H1 (cell line): ENCODE results near the gene PKMYT1. TPM values are rescaled to one million over a fixed set of nuclear protein-coding genes. Genes with fewer than 3 reads are reported as not detected.

Experiments used
- ASH2L ChIP-seq: fragments of 200-600, 300-600 bp; sonication (generic); IDR thresholded peaks from one replicate; pipeline ENCODE4 v1.7.1; 2017; ENCODE audit warnings: low read length
- BCL11A ChIP-seq, 2 experiments: IDR thresholded peaks; one replicate each; pipeline ENCODE4 v1.6.1; 2011; ENCODE audit warnings: low read depth in 2 of 2, low read length in 2 of 2, mild to moderate bottlenecking in 2 of 2
- CEBPB ChIP-seq: IDR thresholded peaks from 2 replicates; pipeline ENCODE4 v1.6.1; 2012; ENCODE audit warnings: low read depth, low read length
- EGR1 ChIP-seq: IDR thresholded peaks from 2 replicates; pipeline ENCODE4 v1.6.1; 2011; ENCODE audit warnings: low read depth, low read length, borderline replicate concordance
- GABPA ChIP-seq: IDR thresholded peaks from 2 replicates; pipeline ENCODE4 v1.6.1; 2011; ENCODE audit warnings: mild to moderate bottlenecking, low read length, moderate library complexity, borderline replicate concordance; ENCODE audit not compliant: insufficient read depth
- GTF2F1 ChIP-seq: IDR thresholded peaks from 2 replicates; pipeline ENCODE4 v1.6.1; 2012; ENCODE audit warnings: low read depth, low read length, improper control_type of control experiment, borderline replicate concordance
- HDAC6 ChIP-seq: IDR thresholded peaks from one replicate; pipeline ENCODE4 v1.7.1; 2012; ENCODE audit warnings: low read depth, mild to moderate bottlenecking, inconsistent platforms, low read length, moderate library complexity
- JUND ChIP-seq: IDR thresholded peaks from 2 replicates; pipeline ENCODE4 v1.6.1; 2011; ENCODE audit warnings: mild to moderate bottlenecking, improper control_type of control experiment, low read length
- KDM5A ChIP-seq: fragments of 200-600 bp; IDR thresholded peaks from 2 replicates; pipeline ENCODE4 v1.7.1; 2012; ENCODE audit warnings: mild to moderate bottlenecking, low read length, inconsistent platforms, mixed read lengths
- MAFK ChIP-seq: IDR thresholded peaks from 2 replicates; pipeline ENCODE4 v1.6.1; 2012; ENCODE audit warnings: low read depth, mild to moderate bottlenecking, improper control_type of control experiment, low read length
- RAD21 ChIP-seq, 2 experiments: IDR thresholded peaks in 1 of 2; conservative IDR thresholded peaks in 1 of 2; 2 replicates each; pipeline ENCODE4 v1.6.1; 2011; ENCODE audit warnings: low read depth in 2 of 2, low read length in 2 of 2, improper control_type of control experiment in 1 of 2, inconsistent platforms in 1 of 2, mild to moderate bottlenecking in 1 of 2, moderate library complexity in 1 of 2
- RFX5 ChIP-seq: IDR thresholded peaks from 2 replicates; pipeline ENCODE4 v1.6.1; 2011; ENCODE audit warnings: low read depth, low read length, improper control_type of control experiment, borderline replicate concordance
- RXRA ChIP-seq: IDR thresholded peaks from 2 replicates; pipeline ENCODE4 v1.6.1; 2011; ENCODE audit warnings: low read depth, mild to moderate bottlenecking, low read length, moderate library complexity; ENCODE audit not compliant: insufficient read depth
- SAP30 ChIP-seq: fragments of 300-600 bp; sonication (generic); IDR thresholded peaks from 2 replicates; pipeline ENCODE4 v1.7.1; 2012; ENCODE audit warnings: low read length, moderate library complexity, mild to moderate bottlenecking, inconsistent platforms; ENCODE audit not compliant: insufficient read depth, insufficient replicate concordance
- SIRT6 ChIP-seq: IDR thresholded peaks from one replicate; pipeline ENCODE4 v1.7.1; 2012; ENCODE audit warnings: low read length, inconsistent platforms
- SIX5 ChIP-seq: IDR thresholded peaks from 2 replicates; pipeline ENCODE4 v1.6.1; 2011; ENCODE audit warnings: mild to moderate bottlenecking, low read depth, low read length
- SP2 ChIP-seq: IDR thresholded peaks from 2 replicates; pipeline ENCODE4 v1.6.1; 2012; ENCODE audit warnings: mild to moderate bottlenecking, low read length, inconsistent platforms
- TAF1 ChIP-seq: IDR thresholded peaks from 2 replicates; pipeline ENCODE4 v1.6.1; 2011; ENCODE audit warnings: mild to moderate bottlenecking, low read depth, low read length
- polyA plus RNA-seq, 7 experiments: library from polyadenylated mRNA; depleted of rRNA in 3 of 7; stranded (reverse) in 5 of 7; unstranded in 2 of 7; fragments of >200 nt in 5 of 7; fragments of 200-250 nt in 2 of 7; gene quantifications; 1 replicate in 5 of 7; 2 replicates in 1 of 7; 4 replicates in 1 of 7; pipeline versions ENCODE4 v1.2.1 to v1.2.3, GENCODE V29; 2011 to 2013; ENCODE audit warnings: missing spikeins in 2 of 7, mixed read lengths in 2 of 7
- total RNA-seq: library from RNA; stranded (reverse); fragmentation: NEBNext Ultra II Directional; extraction: Animal tissue kit (Norgen Biotek cat#: 25700); gene quantifications from 2 replicates; pipeline ENCODE4 v1.2.1, GENCODE V29; 2021
- TF ChIP-seq, protein P1 (sequence below): IDR thresholded peaks from 2 replicates; pipeline ENCODE4 v1.6.1; 2012; ENCODE audit warnings: inconsistent platforms
- TF ChIP-seq, protein P2 (sequence below): IDR thresholded peaks from 2 replicates; pipeline ENCODE4 v1.6.1; 2011; ENCODE audit warnings: low read depth, mild to moderate bottlenecking, low read length; ENCODE audit not compliant: insufficient read depth
- TF ChIP-seq, protein P3 (sequence below): IDR thresholded peaks from 2 replicates; pipeline ENCODE4 v1.6.1; 2012; ENCODE audit warnings: low read length, inconsistent platforms

Gene PKMYT1
- total and polyA plus RNA-seq, 2 of the 8 experiments (the other 6 are each of a cell fraction or from before 2014, with no cell fraction given): 74.7 to 85.2 TPM

DNA sequence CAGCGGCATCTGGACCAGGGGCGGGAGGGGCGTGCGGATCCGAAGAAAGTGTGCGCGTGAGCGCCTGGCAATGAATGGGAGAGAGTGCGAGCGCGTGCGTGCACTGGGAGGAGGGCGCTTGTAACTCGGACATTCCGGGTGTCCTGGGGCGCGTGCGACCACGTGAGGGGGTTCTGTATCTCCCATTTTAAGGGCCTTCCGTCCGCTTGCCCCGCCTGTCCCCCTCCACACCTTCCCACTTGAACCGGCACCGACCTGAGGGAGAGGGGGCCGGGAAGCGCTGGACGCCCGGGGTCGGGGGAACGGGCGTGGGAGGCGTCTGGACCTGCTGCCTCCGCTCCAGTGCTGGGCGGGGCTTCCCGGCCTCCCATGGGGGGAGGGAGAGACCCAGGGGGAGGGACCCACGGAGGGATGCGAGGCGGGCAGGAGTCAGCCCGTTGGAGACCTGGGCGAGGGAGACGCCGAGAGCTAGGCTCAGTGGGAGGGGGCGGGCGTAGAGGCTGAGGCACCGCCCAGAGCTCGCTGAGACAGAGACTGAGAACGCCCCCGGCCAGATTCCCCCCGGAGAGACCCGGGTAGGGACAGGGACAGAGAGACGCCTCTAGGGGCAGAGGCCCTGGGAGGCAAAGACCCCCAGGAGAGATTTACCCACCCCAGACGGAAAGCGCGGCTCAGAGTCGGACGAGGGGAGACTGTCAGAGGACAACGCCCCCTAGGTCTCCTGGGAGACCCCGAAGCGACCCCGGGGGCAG is 16.3 kb downstream of the PKMYT1 start, which contains the start of gene KREMEN2 (continued):
- TF ChIP-seq, protein P1, sequence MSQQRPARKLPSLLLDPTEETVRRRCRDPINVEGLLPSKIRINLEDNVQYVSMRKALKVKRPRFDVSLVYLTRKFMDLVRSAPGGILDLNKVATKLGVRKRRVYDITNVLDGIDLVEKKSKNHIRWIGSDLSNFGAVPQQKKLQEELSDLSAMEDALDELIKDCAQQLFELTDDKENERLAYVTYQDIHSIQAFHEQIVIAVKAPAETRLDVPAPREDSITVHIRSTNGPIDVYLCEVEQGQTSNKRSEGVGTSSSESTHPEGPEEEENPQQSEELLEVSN: peak; percentile 59; the same call in 1 of the 2 replicates
- TF ChIP-seq JUND (no peak), RFX5 (no peak), KDM5A (no peak), ASH2L (peak; percentile 63), RXRA (no peak), SAP30 (no peak), BCL11A (IDR thresholded peaks at IDR 0.05; ENCODE audit: low read depth in 2 of 2, low read length in 2 of 2) (no peak), SP2 (no peak), MAFK (no peak), TAF1 (peak; percentile 34; the same call in 1 of the 2 replicates), HDAC6 (no peak), EGR1 (no peak), SIRT6 (no peak), CEBPB (no peak), GTF2F1 (no peak), SIX5 (no peak), RAD21 (IDR thresholded peaks at IDR 0.05 in 1 of 2, conservative IDR thresholded peaks at IDR 0.05 in 1 of 2; ENCODE audit: low read depth in 2 of 2, low read length in 2 of 2) (no peak), GABPA (no peak)
- TF ChIP-seq, protein P2, sequence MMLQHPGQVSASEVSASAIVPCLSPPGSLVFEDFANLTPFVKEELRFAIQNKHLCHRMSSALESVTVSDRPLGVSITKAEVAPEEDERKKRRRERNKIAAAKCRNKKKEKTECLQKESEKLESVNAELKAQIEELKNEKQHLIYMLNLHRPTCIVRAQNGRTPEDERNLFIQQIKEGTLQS: no peak
- TF ChIP-seq, protein P3, sequence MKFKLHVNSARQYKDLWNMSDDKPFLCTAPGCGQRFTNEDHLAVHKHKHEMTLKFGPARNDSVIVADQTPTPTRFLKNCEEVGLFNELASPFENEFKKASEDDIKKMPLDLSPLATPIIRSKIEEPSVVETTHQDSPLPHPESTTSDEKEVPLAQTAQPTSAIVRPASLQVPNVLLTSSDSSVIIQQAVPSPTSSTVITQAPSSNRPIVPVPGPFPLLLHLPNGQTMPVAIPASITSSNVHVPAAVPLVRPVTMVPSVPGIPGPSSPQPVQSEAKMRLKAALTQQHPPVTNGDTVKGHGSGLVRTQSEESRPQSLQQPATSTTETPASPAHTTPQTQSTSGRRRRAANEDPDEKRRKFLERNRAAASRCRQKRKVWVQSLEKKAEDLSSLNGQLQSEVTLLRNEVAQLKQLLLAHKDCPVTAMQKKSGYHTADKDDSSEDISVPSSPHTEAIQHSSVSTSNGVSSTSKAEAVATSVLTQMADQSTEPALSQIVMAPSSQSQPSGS: no peak
